ENCODE results near the gene TEX261. TPM values are rescaled to one million over a fixed set of nuclear protein-coding genes. Genes with fewer than 3 reads are reported as not detected.

Gene TEX261
- total RNA-seq (2014; rRNA removed; shearing (Covaris generic)) (26.7 and 34.5 TPM in 2 replicates), total RNA-seq (2022) (45.8 and 57.7 TPM in 2 replicates), Bru-seq, nascent RNA (percentile 77 among the genes with signal in this experiment), BruChase-seq, experiment 1, labeled RNA remaining after a 6-hour chase (percentile 99 among the genes with signal in this experiment), BruChase-seq, experiment 2, labeled RNA remaining after a 2-hour chase (percentile 97 among the genes with signal in this experiment)
- long read RNA-seq, transcript TEX261-201 (6 exons, 3,441 nt) = major isoform, 11 of 46 reads
- long read RNA-seq, transcript TEX261-202 (5 exons, 758 nt) = minor isoform, 6 of 46 reads
- long read RNA-seq, partial matches to known transcripts = 3 of 46 reads
- long read RNA-seq, other reads (novel, unspliced or antisense) = 26 of 46 reads

GRCh38 chr2:70994699-70995425, at the start of gene TEX261:
TEX261 (minus strand) TSS chr2:70994873; CDS start chr2:70994757, 116 bp downstream.
- Histone ChIP-seq H3K9me2 (ENCODE audit: insufficient read depth, low read length) (no peaks in the 10 kb centered on the region), H2AFZ (ENCODE audit: low read length) (peak within 1 kb of the TSS; percentile 99), H3K79me2 (ENCODE audit: insufficient read depth, low read depth, low read length) (peaks cover 20% of the 10 kb centered on the region), H3K27ac (ENCODE audit: low read depth, low read length, poor library complexity, severe bottlenecking) (peak within 1 kb of the TSS; percentile 69), H4K20me1 (ENCODE audit: insufficient read depth, low read length) (peaks cover 13% of the 10 kb centered on the region), H3K4me2 (ENCODE audit: low read length) (peak within 1 kb of the TSS; percentile 100), H3K36me3 (ENCODE audit: insufficient read depth, low read length) (peaks cover 29% of the 10 kb centered on the region; the same call in 1 of the 2 replicates), H3K9me3 (ENCODE audit: low read length) (no peaks in the 10 kb centered on the region), H3K4me1 (ENCODE audit: insufficient read depth, low read length, poor library complexity, severe bottlenecking) (peaks cover 19% of the 10 kb centered on the region), H3K4me3 (ENCODE audit: low read depth, low read length, poor library complexity, severe bottlenecking) (peak within 1 kb of the TSS; percentile 100)
- intact Hi-C loops (cut with micrococcal nuclease; ENCODE audit: unreplicated experiment) = loop anchor here (2.0 kb wide), 1 partner anchor 74 kb away; the partner anchor contains the start of gene NAGK
- CTCF ChIA-PET (ENCODE audit: unreplicated experiment) = no interaction called here
- DNase-seq (ENCODE audit: low spot score) = peak; percentile 91
- POLR2A ChIA-PET = no interaction called here
- no TSS peak for BruUV-seq (replicated peaks)
- no peak for TF ChIP-seq EZH2phosphoT487 (IDR thresholded peaks at IDR 0.05; ENCODE audit: borderline replicate concordance, low read depth, low read length)
- peak; percentile 62 for TF ChIP-seq CTCF (conservative IDR thresholded peaks at IDR 0.05; ENCODE audit: low read length)

- Histone ChIP-seq H4K20me1 (ENCODE audit: insufficient read depth, low read length) (no peaks in the 10 kb centered on the region), H3K27ac (ENCODE audit: low read depth, low read length, poor library complexity, severe bottlenecking) (no peak overlapping the region), H3K4me3 (ENCODE audit: low read depth, low read length, poor library complexity, severe bottlenecking) (no peak overlapping the region), H3K9me3 (ENCODE audit: low read length) (no peaks in the 10 kb centered on the region), H3K79me2 (ENCODE audit: insufficient read depth, low read depth, low read length) (no peaks in the 10 kb centered on the region), H3K4me2 (ENCODE audit: low read length) (no peak overlapping the region), H2AFZ (ENCODE audit: low read length) (no peak overlapping the region), H3K36me3 (ENCODE audit: insufficient read depth, low read length) (no peaks in the 10 kb centered on the region), H3K9me2 (ENCODE audit: insufficient read depth, low read length) (no peaks in the 10 kb centered on the region), H3K4me1 (ENCODE audit: insufficient read depth, low read length, poor library complexity, severe bottlenecking) (no peaks in the 10 kb centered on the region)
- no TSS peak for BruUV-seq (replicated peaks)
- no peak for DNase-seq (ENCODE audit: low spot score)
- intact Hi-C loops (cut with micrococcal nuclease; ENCODE audit: unreplicated experiment) = no loop called here
- TF ChIP-seq EZH2phosphoT487 (IDR thresholded peaks at IDR 0.05; ENCODE audit: borderline replicate concordance, low read depth, low read length) = no peak
- TF ChIP-seq CTCF (conservative IDR thresholded peaks at IDR 0.05; ENCODE audit: low read length) = no peak
- CTCF ChIA-PET (ENCODE audit: unreplicated experiment) = no interaction called here
- POLR2A ChIA-PET = no interaction called here
Observed at GRCh38 chr2:71043531-71044407, 49.1 kb upstream of the TEX261 start.

Measured in OCI-LY7 (cell line).